WTC11 (cell line): Measurements from ENCODE around the gene SCN8A. TPM values are rescaled to one million over a fixed set of nuclear protein-coding genes. Genes with fewer than 3 reads are reported as not detected.
A peak's percentile ranks its signal among the peaks of the same experiment; 100 is the strongest.
"Not testable (repeated sequence)": the region's sequence is repeated elsewhere in the genome, so short reads cannot be mapped to it uniquely, and the experiment has no call there.

Experiments
- ATAC-seq: fragments of 200-7000 bp; cut with Tn5 transposase; 2 replicates; pipeline ENCODE4 v1.10.0; 2021; ENCODE audit warnings: mild to moderate bottlenecking, moderate library complexity
- CTCF ChIA-PET: fragments of 300-600 bp; sonication (Branson Sonifier 250); formaldehyde crosslinking; loops from one replicate; lab custom pipeline; 2021; ENCODE audit warnings: antibody characterized with exemption; lab: Charles Lee
- POLR2A ChIA-PET: fragments of 350-600 bp; sonication (Branson Sonifier 250); formaldehyde crosslinking; loops from one replicate; lab custom pipeline; 2021; ENCODE audit warnings: antibody characterized with exemption; lab: Charles Lee
- DNase-seq: peaks from one replicate; pipeline ENCODE4 v3.0.0; 2021; ENCODE audit warnings: low spot score
- H3K27ac Mint-ChIP-seq: 2 replicates; pipeline ENCODE4 v1.8.0; 2021; ENCODE audit warnings: mixed read lengths
- H3K27me3 Mint-ChIP-seq: 2 replicates; pipeline ENCODE4 v1.8.0; 2021; ENCODE audit warnings: low read depth, mild to moderate bottlenecking, moderate library complexity, mixed read lengths
- H3K36me3 Mint-ChIP-seq: 2 replicates; pipeline ENCODE4 v1.8.0; 2021; ENCODE audit warnings: mixed read lengths
- H3K4me1 Mint-ChIP-seq: 2 replicates; pipeline ENCODE4 v1.8.0; 2022; ENCODE audit warnings: mixed read lengths
- H3K4me3 Mint-ChIP-seq: 2 replicates; pipeline ENCODE4 v1.8.0; 2021; ENCODE audit warnings: mild to moderate bottlenecking, moderate library complexity, mixed read lengths
- H3K9me3 Mint-ChIP-seq: 2 replicates; pipeline ENCODE4 v1.8.0; 2021; ENCODE audit warnings: mixed read lengths
- CDX4 ChIP-seq: fragments of 250-450 bp; sonication (Bioruptor Pico); IDR thresholded peaks from 2 replicates; pipeline ENCODE4 v1.9.0; 2021; ENCODE audit warnings: moderate library complexity, mild to moderate bottlenecking, inconsistent platforms, borderline replicate concordance
- CREB1 ChIP-seq: sonication (generic); formaldehyde crosslinking; IDR thresholded peaks from 2 replicates; pipeline ENCODE4 v1.8.0; 2023; ENCODE audit warnings: mild to moderate bottlenecking, missing genetic modification reagents
- ERG ChIP-seq: fragments of 250-450 bp; sonication (Bioruptor Pico); IDR thresholded peaks from 2 replicates; pipeline ENCODE4 v1.8.0; 2021; ENCODE audit warnings: mild to moderate bottlenecking
- HMGA2 ChIP-seq: fragments of 250-450 bp; sonication (Bioruptor Pico); IDR thresholded peaks from 2 replicates; pipeline ENCODE4 v1.4.0; 2021; ENCODE audit warnings: mild to moderate bottlenecking, moderate library complexity
- MLX ChIP-seq: sonication (generic); formaldehyde crosslinking; IDR thresholded peaks from 2 replicates; pipeline ENCODE4 v1.8.1; 2023; ENCODE audit warnings: mild to moderate bottlenecking, missing genetic modification reagents, moderate library complexity
- NFATC4 ChIP-seq: fragments of 250-450 bp; sonication (Bioruptor Pico); IDR thresholded peaks from 2 replicates; pipeline ENCODE4 v1.9.0; 2021; ENCODE audit warnings: mild to moderate bottlenecking
- NFYB ChIP-seq: sonication (generic); formaldehyde crosslinking; conservative IDR thresholded peaks from 2 replicates; pipeline ENCODE4 v1.8.0; 2022; ENCODE audit warnings: low read depth, missing genetic modification reagents
- NR1H2 ChIP-seq: sonication (generic); formaldehyde crosslinking; IDR thresholded peaks from 2 replicates; pipeline ENCODE4 v1.9.0; 2021; ENCODE audit warnings: mild to moderate bottlenecking, moderate library complexity, missing genetic modification reagents
- RELA ChIP-seq: sonication (generic); formaldehyde crosslinking; IDR thresholded peaks from 2 replicates; pipeline ENCODE4 v1.8.1; 2022; ENCODE audit warnings: missing genetic modification reagents, mild to moderate bottlenecking, borderline replicate concordance
- SMAD4 ChIP-seq: sonication (generic); formaldehyde crosslinking; IDR thresholded peaks from 2 replicates; pipeline ENCODE4 v1.8.0; 2022; ENCODE audit warnings: mild to moderate bottlenecking, missing genetic modification reagents
- TEAD1 ChIP-seq: sonication (generic); formaldehyde crosslinking; IDR thresholded peaks from 2 replicates; pipeline ENCODE4 v1.8.0; 2022; ENCODE audit warnings: mild to moderate bottlenecking, missing genetic modification reagents
- TEAD4 ChIP-seq: sonication (generic); formaldehyde crosslinking; IDR thresholded peaks from 2 replicates; pipeline ENCODE4 v1.8.0; 2022; ENCODE audit warnings: mild to moderate bottlenecking, missing genetic modification reagents
- ZNF219 ChIP-seq: sonication (generic); formaldehyde crosslinking; IDR thresholded peaks from 2 replicates; pipeline ENCODE4 v1.8.0; 2023; ENCODE audit warnings: missing genetic modification reagents, mild to moderate bottlenecking, borderline replicate concordance
- ZNF423 ChIP-seq: fragments of 250-450 bp; sonication (Bioruptor Pico); IDR thresholded peaks from 2 replicates; pipeline ENCODE4 v2.1.2; 2022; ENCODE audit warnings: mild to moderate bottlenecking, moderate library complexity
- ZNF532 ChIP-seq: fragments of 250-450 bp; sonication (Bioruptor Pico); IDR thresholded peaks from 2 replicates; pipeline ENCODE4 v1.9.0; 2021; ENCODE audit warnings: mild to moderate bottlenecking, borderline replicate concordance
- ZNF671 ChIP-seq: fragments of 250-450 bp; sonication (Bioruptor Pico); IDR thresholded peaks from 2 replicates; pipeline ENCODE4 v1.8.0; 2021; ENCODE audit warnings: mild to moderate bottlenecking
- total RNA-seq: library from RNA; stranded (reverse); gene quantifications from 3 replicates; pipeline ENCODE4 v1.2.3, GENCODE V29; 2021
- TF ChIP-seq, protein P1 (sequence below): sonication (generic); formaldehyde crosslinking; IDR thresholded peaks from 2 replicates; pipeline ENCODE4 v1.8.1; 2022; ENCODE audit warnings: mild to moderate bottlenecking, moderate library complexity, missing genetic modification reagents
- TF ChIP-seq, protein P2 (sequence below): sonication (generic); formaldehyde crosslinking; IDR thresholded peaks from 2 replicates; pipeline ENCODE4 v1.8.0; 2022; ENCODE audit warnings: missing genetic modification reagents

SCN8A gene
- total RNA-seq, 1 experiment from 2014 or later, result 14.4 TPM

GRCh38 chr12:51549637-51550036 is 41.4 kb upstream of the SCN8A start:
- ChIA-PET CTCF (interaction anchor here (0.6 kb wide), 1 partner anchor 342 kb away, joined by 3 read pairs; no protein-coding TSS in a partner anchor), POLR2A (no interaction called here)
- Mint-ChIP-seq H3K27me3 (no peaks in the 10 kb centered on the region; the same call in none of the 2 replicates), H3K36me3 (no peaks in the 10 kb centered on the region; the same call in none of the 2 replicates), H3K4me1 (peaks cover 12% of the 10 kb centered on the region), H3K27ac (no peak overlapping the region), H3K9me3 (peaks cover 24% of the 10 kb centered on the region), H3K4me3 (no peak overlapping the region)
- TF ChIP-seq HMGA2 (CRISPR knock-in tag) (no peak), SMAD4 (CRISPR knock-in tag) (no peak), NR1H2 (CRISPR knock-in tag) (no peak), TEAD1 (CRISPR knock-in tag) (no peak), TEAD4 (CRISPR knock-in tag) (no peak), ZNF219 (no peak), CREB1 (CRISPR knock-in tag) (no peak), RELA (CRISPR knock-in tag) (no peak), MLX (CRISPR knock-in tag) (no peak), ERG (no peak), ZNF532 (CRISPR knock-in tag) (no peak), ZNF423 (CRISPR knock-in tag) (no peak), ZNF671 (CRISPR knock-in tag) (no peak), NFATC4 (CRISPR knock-in tag) (no peak), CDX4 (CRISPR knock-in tag) (no peak), NFYB (no peak)
- TF ChIP-seq, protein P1, sequence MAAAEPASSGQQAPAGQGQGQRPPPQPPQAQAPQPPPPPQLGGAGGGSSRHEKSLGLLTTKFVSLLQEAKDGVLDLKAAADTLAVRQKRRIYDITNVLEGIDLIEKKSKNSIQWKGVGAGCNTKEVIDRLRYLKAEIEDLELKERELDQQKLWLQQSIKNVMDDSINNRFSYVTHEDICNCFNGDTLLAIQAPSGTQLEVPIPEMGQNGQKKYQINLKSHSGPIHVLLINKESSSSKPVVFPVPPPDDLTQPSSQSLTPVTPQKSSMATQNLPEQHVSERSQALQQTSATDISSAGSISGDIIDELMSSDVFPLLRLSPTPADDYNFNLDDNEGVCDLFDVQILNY (CRISPR knock-in tag), result no peak
- TF ChIP-seq, protein P2, sequence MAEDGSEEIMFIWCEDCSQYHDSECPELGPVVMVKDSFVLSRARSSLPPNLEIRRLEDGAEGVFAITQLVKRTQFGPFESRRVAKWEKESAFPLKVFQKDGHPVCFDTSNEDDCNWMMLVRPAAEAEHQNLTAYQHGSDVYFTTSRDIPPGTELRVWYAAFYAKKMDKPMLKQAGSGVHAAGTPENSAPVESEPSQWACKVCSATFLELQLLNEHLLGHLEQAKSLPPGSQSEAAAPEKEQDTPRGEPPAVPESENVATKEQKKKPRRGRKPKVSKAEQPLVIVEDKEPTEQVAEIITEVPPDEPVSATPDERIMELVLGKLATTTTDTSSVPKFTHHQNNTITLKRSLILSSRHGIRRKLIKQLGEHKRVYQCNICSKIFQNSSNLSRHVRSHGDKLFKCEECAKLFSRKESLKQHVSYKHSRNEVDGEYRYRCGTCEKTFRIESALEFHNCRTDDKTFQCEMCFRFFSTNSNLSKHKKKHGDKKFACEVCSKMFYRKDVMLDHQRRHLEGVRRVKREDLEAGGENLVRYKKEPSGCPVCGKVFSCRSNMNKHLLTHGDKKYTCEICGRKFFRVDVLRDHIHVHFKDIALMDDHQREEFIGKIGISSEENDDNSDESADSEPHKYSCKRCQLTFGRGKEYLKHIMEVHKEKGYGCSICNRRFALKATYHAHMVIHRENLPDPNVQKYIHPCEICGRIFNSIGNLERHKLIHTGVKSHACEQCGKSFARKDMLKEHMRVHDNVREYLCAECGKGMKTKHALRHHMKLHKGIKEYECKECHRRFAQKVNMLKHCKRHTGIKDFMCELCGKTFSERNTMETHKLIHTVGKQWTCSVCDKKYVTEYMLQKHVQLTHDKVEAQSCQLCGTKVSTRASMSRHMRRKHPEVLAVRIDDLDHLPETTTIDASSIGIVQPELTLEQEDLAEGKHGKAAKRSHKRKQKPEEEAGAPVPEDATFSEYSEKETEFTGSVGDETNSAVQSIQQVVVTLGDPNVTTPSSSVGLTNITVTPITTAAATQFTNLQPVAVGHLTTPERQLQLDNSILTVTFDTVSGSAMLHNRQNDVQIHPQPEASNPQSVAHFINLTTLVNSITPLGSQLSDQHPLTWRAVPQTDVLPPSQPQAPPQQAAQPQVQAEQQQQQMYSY (CRISPR knock-in tag), result no peak
- DNase-seq, result no peak
- no peak for ATAC-seq

- POLR2A ChIA-PET, DNase-seq, ATAC-seq, H3K27me3 Mint-ChIP-seq, CTCF ChIA-PET, H3K4me1 Mint-ChIP-seq: not testable (repeated sequence)
- Mint-ChIP-seq H3K4me3 (peak overlapping the region; percentile 64), H3K36me3 (peaks cover 24% of the 10 kb centered on the region), H3K27ac (peak overlapping the region; percentile 24; the same call in 1 of the 2 replicates), H3K9me3 (peaks cover 21% of the 10 kb centered on the region)
These were observed 22.6 kb upstream of the SCN8A start for GRCh38 chr12:51568271-51569032.
